GM12872 (cell line): ENCODE measurements around the gene SLC13A3.

ENCODE experiments used
- CTCF ChIP-seq: IDR thresholded peaks from 3 replicates; pipeline ENCODE4 v1.5.1; 2011; ENCODE audit warnings: low read depth, mild to moderate bottlenecking, low read length, moderate library complexity; ENCODE audit not compliant: insufficient read depth

The SLC13A3 gene

GRCh38 chr20:46619445-46619844 lies 31.8 kb downstream of the SLC13A3 start:
- TF ChIP-seq CTCF: no peak

GRCh38 chr20:46618316-46619100 lies 32.8 kb downstream of the SLC13A3 start:
- no peak for TF ChIP-seq CTCF

GRCh38 chr20:46614503-46614902 lies 36.8 kb downstream of the SLC13A3 start:
- no peak for TF ChIP-seq CTCF

- no peak for TF ChIP-seq CTCF
Measured at GRCh38 chr20:46610145-46610544, 41.1 kb downstream of the SLC13A3 start.

- TF ChIP-seq CTCF: no peak
Measured at GRCh38 chr20:46609043-46609442, 42.2 kb downstream of the SLC13A3 start.

GRCh38 chr20:46607849-46608497 lies 43.3 kb downstream of the SLC13A3 start:
- TF ChIP-seq CTCF: no peak

- TF ChIP-seq CTCF: no peak
Measured at GRCh38 chr20:46607191-46607848, 43.9 kb downstream of the SLC13A3 start.
